ENCODE data around the gene GSTA4.
"Not testable (repeated sequence)": the region's sequence is repeated elsewhere in the genome, so short reads cannot be mapped to it uniquely, and the experiment has no call there.

GSTA4 gene

DNA sequence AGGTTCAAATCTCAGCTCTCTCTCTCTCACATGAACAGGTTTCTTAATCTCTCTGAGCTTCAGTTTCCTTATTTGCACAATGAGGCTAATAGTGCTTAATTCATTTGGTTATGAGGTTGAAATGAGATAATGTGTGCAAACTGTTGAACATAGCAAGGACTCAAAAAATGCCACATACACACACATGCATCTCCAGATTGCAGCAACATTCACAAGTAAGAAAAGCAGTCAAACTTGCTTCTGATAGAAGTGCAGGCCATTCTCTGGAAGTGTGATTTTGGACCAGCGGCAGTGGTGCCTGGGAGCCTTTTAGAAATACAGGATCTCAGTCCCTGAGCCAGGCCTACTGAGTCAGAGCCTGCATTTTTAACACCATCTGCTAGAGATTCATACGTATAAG lies 25.7 kb downstream of the GSTA4 start:
- DNase-seq: no peak

DNA sequence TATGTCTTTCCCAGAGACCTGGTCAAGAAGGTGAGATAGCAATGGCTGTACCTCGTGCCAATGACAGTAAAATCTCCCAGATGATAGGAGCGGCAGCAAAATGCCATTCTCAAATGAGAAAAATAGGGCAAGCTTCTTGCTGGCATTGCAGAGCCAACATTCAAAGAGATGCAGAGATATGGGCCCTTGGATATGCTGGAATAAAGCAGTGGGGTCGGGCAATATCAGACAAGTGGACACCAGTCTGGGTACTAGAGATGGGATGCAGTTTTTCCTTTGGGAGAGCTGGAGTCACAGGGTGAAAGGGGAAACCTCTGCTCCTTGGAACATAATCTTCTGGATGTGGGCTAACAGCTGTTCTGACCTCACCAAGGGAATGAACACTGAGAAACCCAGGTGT lies 29.0 kb downstream of the GSTA4 start:
- DNase-seq: no peak

- no peak for DNase-seq
Observed at GRCh38 chr6:52965380-52965779, 29.7 kb downstream of the GSTA4 start.

- DNase-seq: no peak
Observed at GRCh38 chr6:52964318-52964717, 30.8 kb downstream of the GSTA4 start.

GRCh38 chr6:52962701-52963100 lies 32.4 kb downstream of the GSTA4 start:
- no peak for DNase-seq

GRCh38 chr6:52961022-52961421 lies 34.1 kb downstream of the GSTA4 start:
- DNase-seq: not testable (repeated sequence)

DNA sequence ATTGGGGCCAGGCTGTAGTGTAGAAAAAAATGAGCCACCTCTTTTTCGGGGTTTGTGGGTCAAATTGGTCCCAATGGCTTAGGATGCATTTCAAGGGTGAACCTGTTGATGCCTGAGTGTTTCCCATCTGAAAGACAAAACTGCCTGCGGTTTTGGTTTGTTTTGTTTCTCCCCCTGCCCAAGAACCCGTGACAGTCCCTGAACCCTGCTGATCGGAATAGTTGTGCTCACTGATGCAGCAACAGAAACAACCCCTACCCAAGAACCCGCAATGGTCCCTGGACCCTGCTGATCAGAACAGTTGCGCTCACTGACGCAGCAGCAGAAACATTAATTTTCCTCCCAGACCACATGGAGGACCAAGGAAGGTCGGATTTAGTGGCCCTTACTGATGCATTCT lies 34.9 kb downstream of the GSTA4 start:
- DNase-seq: not testable (repeated sequence)

- DNase-seq: no peak
Observed at GRCh38 chr6:52958546-52959255, 36.4 kb downstream of the GSTA4 start.

GRCh38 chr6:52955871-52956270 lies 39.2 kb downstream of the GSTA4 start:
- no peak for DNase-seq

- no peak for DNase-seq
Observed at GRCh38 chr6:52953911-52954839, 40.9 kb downstream of the GSTA4 start.

GRCh38 chr6:52946306-52946705 lies 48.8 kb downstream of the GSTA4 start:
- no peak for DNase-seq

- not testable (repeated sequence) for DNase-seq
Observed at GRCh38 chr6:52942821-52943220, 52.3 kb downstream of the GSTA4 start.

DNA sequence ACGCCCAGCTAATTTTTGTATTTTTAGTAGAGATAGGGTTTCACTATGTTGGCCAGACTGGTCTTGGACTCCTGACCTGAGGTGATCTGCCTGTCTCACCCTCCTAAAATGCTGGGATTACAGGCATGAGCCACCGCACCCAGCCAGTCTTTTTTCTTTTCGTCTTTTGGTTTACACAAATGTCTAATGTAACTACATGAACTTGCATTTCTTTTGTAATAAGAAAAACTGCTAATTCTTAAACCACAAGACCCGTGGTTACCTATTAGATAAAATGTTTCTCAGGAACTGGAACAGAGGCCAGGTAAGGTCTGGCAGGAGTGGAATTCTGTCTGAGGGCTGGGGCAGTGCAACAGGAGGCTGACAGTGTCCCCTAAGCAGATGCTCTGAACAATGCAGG lies 52.9 kb downstream of the GSTA4 start:
- no peak for DNase-seq

- no peak for DNase-seq
Observed at GRCh38 chr6:52937908-52938307, 57.2 kb downstream of the GSTA4 start.

GRCh38 chr6:52933778-52934177 lies 61.3 kb downstream of the GSTA4 start:
- no peak for DNase-seq

- DNase-seq: no peak
Observed at GRCh38 chr6:52931351-52931750, 63.7 kb downstream of the GSTA4 start.

- no peak for DNase-seq
Observed at GRCh38 chr6:52929321-52930164, 65.5 kb downstream of the GSTA4 start.
